Measurements from ENCODE around the gene POM121C.
A peak's percentile ranks its signal among the peaks of the same experiment; 100 is the strongest.
"Not testable (repeated sequence)": the region's sequence is repeated elsewhere in the genome, so short reads cannot be mapped to it uniquely, and the experiment has no call there.

POM121C gene

GRCh38 chr7:75485979-75486643 is at the start of gene POM121C:
TSS of gene POM121C (minus strand) at chr7:75486299. CDS start at chr7:75441496, 44,803 bp downstream.
- peak; percentile 62 for DNase-seq (ENCODE audit: low read depth, low spot score)

DNA sequence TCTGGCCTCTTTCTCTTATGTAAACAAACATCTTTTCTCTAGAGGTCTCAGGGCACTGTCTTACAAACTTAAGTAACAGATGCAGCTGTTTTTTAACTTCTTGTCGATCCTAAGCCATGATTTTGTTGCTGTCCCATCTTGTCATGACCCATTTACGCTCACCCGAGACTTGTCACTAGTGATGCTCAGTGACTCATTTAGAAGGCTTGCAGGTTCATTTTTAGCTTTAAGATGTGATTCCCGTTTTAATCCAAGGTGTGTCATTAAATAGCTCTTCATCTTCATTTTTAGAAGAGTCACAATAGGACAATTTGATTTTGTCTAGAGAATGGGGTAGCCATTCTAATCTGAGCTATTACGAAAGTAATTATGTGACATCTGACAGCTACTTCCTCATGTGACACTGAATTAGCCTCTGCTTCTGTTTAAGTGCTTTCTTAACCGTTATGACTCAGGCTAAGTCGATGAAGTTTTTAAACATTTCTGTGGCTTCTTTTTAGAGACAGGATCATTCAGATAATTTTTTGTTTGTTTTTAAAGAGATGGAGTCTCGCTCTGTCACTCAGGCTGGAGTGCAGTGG is 48.7 kb upstream of the POM121C start:
- no peak for DNase-seq (ENCODE audit: low read depth, low spot score)

GRCh38 chr7:75533926-75534325 is 47.8 kb upstream of the POM121C start:
- no peak for DNase-seq (ENCODE audit: low read depth, low spot score)

DNA sequence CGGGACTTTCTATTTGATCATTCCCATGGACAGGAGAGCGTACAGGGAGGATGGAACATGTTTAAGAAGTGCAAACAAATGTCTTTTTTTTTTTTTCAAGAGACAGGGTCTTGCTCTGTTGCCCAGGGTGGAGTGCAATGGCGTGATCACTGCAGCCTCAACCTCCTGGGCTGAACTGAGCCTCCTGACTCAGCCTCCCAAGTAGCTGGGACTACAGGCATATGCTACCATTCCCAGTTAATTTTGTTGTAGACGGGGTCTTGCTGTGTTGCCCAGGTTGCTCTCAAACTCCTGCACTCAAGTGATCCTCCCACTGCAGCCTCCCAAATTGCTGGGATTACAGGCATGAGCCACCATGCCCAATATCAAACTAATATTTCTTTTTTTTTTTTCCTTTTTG is 46.5 kb upstream of the POM121C start:
- no peak for DNase-seq (ENCODE audit: low read depth, low spot score)

- DNase-seq (ENCODE audit: low read depth, low spot score) = no peak
Measured at GRCh38 chr7:75531359-75531821, 45.3 kb upstream of the POM121C start.

DNA sequence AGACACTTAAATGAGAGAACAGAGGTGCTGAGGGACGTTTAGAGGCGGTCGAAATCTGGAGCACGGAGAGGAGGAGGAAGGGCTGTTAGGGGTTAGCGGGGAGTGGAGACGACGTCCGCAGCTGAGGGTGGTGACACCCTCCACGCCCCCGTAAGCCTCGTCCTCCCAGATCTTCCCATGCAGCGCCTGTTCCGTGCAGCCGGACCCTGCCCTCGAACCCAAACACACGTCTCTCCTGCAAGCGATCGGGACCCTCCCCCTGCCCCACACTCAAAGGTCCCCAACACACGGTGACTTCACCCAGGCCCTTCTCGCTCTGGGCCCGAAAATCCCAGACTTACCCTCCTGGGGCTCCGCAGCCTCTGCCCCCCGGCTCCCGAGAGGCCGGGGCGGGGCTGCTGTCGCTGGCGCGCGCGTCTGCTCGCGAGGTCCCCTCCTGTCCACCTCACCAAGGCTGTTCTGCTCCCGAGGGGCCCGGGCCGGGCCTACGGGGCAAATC is 41.2 kb upstream of the POM121C start:
- DNase-seq (ENCODE audit: low read depth, low spot score) = not testable (repeated sequence)

DNA sequence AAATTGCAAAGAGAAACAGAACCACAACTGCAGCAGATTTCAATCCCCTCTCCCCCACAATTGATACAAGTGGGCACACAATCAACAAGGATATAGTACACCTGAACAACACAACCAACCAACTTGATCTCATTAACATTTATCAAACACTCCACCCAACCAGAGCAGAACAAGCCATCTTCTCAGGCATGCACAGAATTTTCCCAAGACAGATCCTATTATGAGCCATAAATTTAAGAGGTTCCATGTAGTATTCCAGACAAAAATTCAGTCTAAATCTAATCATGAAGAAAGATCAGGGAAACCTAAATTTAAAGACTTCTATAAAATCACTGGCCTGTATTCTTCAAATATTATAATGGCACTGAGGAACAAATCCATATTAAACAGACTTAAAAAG is 35.6 kb upstream of the POM121C start:
- DNase-seq (ENCODE audit: low read depth, low spot score) = not testable (repeated sequence)

DNA sequence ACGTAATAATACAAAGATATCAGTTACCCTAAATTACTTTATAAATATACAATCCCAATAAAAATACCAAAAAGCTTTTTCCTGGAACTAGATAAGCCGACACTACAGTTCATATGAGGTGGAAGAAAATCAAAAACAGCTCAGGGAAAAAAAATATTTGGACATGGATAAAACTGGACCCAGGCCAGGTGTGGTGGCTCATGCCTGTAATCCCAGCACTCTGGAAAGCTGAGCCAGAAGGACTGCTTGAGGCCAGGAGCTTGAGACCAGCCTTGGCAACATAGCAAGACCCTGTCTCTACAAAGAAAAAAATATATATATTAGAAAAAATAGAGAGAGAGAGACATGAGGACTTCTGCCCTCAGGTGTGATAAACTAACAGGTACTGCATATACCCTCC is 32.7 kb upstream of the POM121C start:
- not testable (repeated sequence) for DNase-seq (ENCODE audit: low read depth, low spot score)

- not testable (repeated sequence) for DNase-seq (ENCODE audit: low read depth, low spot score)
Measured at GRCh38 chr7:75509033-75509432, 22.9 kb upstream of the POM121C start.

DNA sequence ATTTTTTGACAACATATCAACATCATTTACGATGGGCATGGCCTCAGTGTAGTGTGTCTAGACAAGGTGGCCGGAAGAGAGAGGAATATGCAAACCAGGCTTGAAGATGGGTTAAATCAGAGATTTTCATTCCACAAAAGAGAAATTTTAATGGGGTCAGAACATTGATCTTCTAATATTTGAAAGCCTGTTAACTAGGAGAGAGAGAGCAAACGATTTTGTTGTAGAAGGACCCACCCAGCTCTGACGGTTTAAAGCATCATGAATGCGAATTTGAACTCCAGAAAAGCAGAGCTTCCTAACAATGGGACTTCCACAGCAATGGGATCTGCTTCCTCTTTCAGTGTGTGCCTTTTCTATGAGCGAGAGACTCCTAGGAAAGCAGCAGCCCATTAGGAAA is 5.9 kb upstream of the POM121C start, which contains the start of gene SPDYE5:
Gene SPDYE5, plus strand, starts transcription at position 301 of the 400 bp plus-strand sequence. CDS start 1,728 bp downstream, outside the sequence.
- not testable (repeated sequence) for DNase-seq (ENCODE audit: low read depth, low spot score)

DNA sequence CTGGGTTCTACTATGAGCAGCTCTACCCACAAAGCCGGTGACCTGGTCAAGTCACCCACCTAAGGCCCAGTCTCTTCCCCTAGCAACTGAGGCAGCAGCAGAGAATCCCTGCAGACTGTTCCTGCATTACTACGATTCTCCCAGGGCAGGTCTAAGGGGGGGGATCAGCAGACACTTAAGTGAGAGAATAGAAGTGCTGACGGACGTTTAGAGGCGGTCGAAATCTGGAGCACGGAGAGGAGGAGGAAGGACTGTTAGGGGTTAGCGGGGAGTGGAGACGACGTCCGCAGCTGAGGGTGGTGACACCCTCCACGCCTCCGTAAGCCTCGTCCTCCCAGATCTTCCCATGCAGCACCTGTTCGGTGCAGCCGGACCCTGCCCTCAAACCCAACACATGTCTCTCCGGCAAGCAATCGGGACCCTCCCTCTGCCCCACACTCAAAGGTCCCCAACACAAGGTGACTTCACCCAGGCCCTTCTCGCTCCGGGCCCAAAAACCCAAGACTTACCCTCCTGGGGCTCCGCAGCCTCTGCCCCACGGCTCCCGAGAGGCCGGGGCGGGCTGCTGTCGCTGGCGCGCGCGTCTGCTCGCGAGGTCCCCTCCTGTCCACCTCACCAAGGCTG is 632 bp downstream of the POM121C start:
- DNase-seq (ENCODE audit: low read depth, low spot score) = not testable (repeated sequence)

GRCh38 chr7:75480313-75480712 is 5.8 kb downstream of the POM121C start:
- DNase-seq (ENCODE audit: low read depth, low spot score) = not testable (repeated sequence)

DNA sequence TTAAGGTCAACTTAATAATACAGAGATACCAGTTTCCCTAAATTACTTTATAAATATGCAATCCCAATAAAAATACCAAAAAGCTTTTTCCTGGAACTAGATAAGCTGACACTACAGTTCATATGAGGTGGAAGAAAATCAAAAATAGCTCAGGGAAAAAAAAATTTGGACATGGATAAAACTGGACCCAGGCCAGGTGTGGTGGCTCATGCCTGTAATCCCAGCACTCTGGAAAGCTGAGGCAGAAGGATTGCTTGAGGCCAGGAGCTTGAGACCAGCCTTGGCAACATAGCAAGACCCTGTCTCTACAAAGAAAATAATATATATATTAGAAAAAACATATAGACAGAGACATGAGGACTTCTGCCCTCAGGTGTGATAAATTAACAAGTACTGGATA is 8.6 kb downstream of the POM121C start:
- not testable (repeated sequence) for DNase-seq (ENCODE audit: low read depth, low spot score)

GRCh38 chr7:75470166-75470565 is 15.9 kb downstream of the POM121C start:
- not testable (repeated sequence) for DNase-seq (ENCODE audit: low read depth, low spot score)

- DNase-seq (ENCODE audit: low read depth, low spot score) = not testable (repeated sequence)
Measured at GRCh38 chr7:75460541-75460940, 25.6 kb downstream of the POM121C start.

GRCh38 chr7:75458034-75458433 is 28.1 kb downstream of the POM121C start:
- DNase-seq (ENCODE audit: low read depth, low spot score) = not testable (repeated sequence)

GRCh38 chr7:75456403-75456802 is 29.7 kb downstream of the POM121C start:
- not testable (repeated sequence) for DNase-seq (ENCODE audit: low read depth, low spot score)

GRCh38 chr7:75452494-75452955 is 33.6 kb downstream of the POM121C start:
- DNase-seq (ENCODE audit: low read depth, low spot score) = not testable (repeated sequence)

GRCh38 chr7:75449946-75450345 is 36.2 kb downstream of the POM121C start:
- DNase-seq (ENCODE audit: low read depth, low spot score) = not testable (repeated sequence)

GRCh38 chr7:75442465-75443111 is 43.5 kb downstream of the POM121C start:
- DNase-seq (ENCODE audit: low read depth, low spot score) = peak; percentile 2

GRCh38 chr7:75442101-75442464 is 44.0 kb downstream of the POM121C start:
- DNase-seq (ENCODE audit: low read depth, low spot score) = not testable (repeated sequence)

DNA sequence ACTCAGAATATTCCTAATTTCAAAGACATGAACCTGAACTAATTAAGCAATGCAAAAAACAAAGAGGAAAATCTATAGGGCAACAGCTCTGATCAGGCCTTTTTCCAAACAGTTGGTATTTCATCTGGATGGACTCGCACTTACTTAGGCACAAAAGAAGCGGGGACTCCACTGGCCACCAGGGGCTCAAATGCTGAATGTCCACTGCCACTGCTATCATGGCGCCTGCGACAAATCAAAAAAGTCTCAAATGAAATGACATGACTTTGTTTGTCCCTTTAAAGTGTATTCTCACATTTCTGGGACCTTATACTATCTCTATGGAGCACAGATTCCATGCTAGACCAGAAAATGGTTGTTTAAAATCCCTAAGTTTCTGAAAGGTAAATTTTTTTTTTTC is 47.1 kb downstream of the POM121C start:
- DNase-seq (ENCODE audit: low read depth, low spot score) = not testable (repeated sequence)
